Measurements from ENCODE around the gene SRD5A1. TPM values are rescaled to one million over a fixed set of nuclear protein-coding genes. Genes with fewer than 3 reads are reported as not detected.
A peak's percentile ranks its signal among the peaks of the same experiment; 100 is the strongest.

The SRD5A1 gene
- total RNA-seq, 1 experiment from 2014 or later, result 24.7 TPM

GRCh38 chr5:6682239-6682638 lies 49.0 kb downstream of the SRD5A1 start:
- Histone ChIP-seq H3K4me2 (ENCODE audit: low read length) (no peak overlapping the region), H3K27ac (ENCODE audit: low read depth, low read length) (no peak overlapping the region), H3K4me1 (ENCODE audit: control insufficient read depth in 1 of 2, insufficient read depth in 2 of 2, low read length in 2 of 2) (no peaks in the 10 kb centered on the region), H3K9me2 (ENCODE audit: insufficient read depth) (no peaks in the 10 kb centered on the region), H3K9ac (ENCODE audit: low read length) (no peak overlapping the region), H3K4me3 (replicated peaks in 1 of 2; ENCODE audit: low read depth in 1 of 2, low read length in 2 of 2) (no peak overlapping the region), H2AFZ (ENCODE audit: low read depth, low read length, poor library complexity, severe bottlenecking) (no peak overlapping the region), H4K20me1 (ENCODE audit: insufficient read depth) (no peaks in the 10 kb centered on the region), H3K27me3 (ENCODE audit: insufficient read depth, low read length) (peaks cover 19% of the 10 kb centered on the region; the same call in 1 of the 2 replicates), H3K79me2 (ENCODE audit: insufficient read depth, low read length) (no peaks in the 10 kb centered on the region), H3K36me3 (ENCODE audit: control insufficient read depth in 1 of 2, insufficient read depth in 2 of 2, low read length in 2 of 2) (no peaks in the 10 kb centered on the region), H3K9me3 (ENCODE audit: control insufficient read depth in 1 of 2, insufficient read depth in 1 of 2, low read depth in 1 of 2, low read length in 2 of 2) (no peaks in the 10 kb centered on the region)
- ChIA-PET CTCF (no interaction called here), POLR2A (no interaction called here), RAD21 (ENCODE audit: low non-redundant PET in 1 of 2, low total read pairs in 2 of 2, uncharacterized antibody in 2 of 2, unreplicated experiment in 2 of 2) (no interaction called here)
- TF ChIP-seq EZH2phosphoT487 (IDR thresholded peaks at IDR 0.05; ENCODE audit: borderline replicate concordance) (no peak), SRF (IDR thresholded peaks at IDR 0.05; ENCODE audit: low read depth) (no peak), JUND (IDR thresholded peaks at IDR 0.05) (no peak), YY1 (IDR thresholded peaks at IDR 0.05; ENCODE audit: extremely low read depth, insufficient replicate concordance, low read depth, low read length) (no peak), POLR2AphosphoS5 (IDR thresholded peaks at IDR 0.05; ENCODE audit: low read depth, low read length) (no peak), SP1 (IDR thresholded peaks at IDR 0.05; ENCODE audit: low read depth) (no peak), RAD21 (IDR thresholded peaks at IDR 0.05; ENCODE audit: low read depth) (no peak), CBX3 (IDR thresholded peaks at IDR 0.05; ENCODE audit: low read depth) (no peak), ATF3 (IDR thresholded peaks at IDR 0.05) (no peak), SIN3A (IDR thresholded peaks at IDR 0.05; ENCODE audit: low read depth) (no peak), EZH2 (IDR thresholded peaks at IDR 0.05) (no peak)
- TF ChIP-seq, protein P1, sequence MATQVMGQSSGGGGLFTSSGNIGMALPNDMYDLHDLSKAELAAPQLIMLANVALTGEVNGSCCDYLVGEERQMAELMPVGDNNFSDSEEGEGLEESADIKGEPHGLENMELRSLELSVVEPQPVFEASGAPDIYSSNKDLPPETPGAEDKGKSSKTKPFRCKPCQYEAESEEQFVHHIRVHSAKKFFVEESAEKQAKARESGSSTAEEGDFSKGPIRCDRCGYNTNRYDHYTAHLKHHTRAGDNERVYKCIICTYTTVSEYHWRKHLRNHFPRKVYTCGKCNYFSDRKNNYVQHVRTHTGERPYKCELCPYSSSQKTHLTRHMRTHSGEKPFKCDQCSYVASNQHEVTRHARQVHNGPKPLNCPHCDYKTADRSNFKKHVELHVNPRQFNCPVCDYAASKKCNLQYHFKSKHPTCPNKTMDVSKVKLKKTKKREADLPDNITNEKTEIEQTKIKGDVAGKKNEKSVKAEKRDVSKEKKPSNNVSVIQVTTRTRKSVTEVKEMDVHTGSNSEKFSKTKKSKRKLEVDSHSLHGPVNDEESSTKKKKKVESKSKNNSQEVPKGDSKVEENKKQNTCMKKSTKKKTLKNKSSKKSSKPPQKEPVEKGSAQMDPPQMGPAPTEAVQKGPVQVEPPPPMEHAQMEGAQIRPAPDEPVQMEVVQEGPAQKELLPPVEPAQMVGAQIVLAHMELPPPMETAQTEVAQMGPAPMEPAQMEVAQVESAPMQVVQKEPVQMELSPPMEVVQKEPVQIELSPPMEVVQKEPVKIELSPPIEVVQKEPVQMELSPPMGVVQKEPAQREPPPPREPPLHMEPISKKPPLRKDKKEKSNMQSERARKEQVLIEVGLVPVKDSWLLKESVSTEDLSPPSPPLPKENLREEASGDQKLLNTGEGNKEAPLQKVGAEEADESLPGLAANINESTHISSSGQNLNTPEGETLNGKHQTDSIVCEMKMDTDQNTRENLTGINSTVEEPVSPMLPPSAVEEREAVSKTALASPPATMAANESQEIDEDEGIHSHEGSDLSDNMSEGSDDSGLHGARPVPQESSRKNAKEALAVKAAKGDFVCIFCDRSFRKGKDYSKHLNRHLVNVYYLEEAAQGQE (IDR thresholded peaks at IDR 0.05; ENCODE audit: low read depth), result no peak
- BruUV-seq (replicated peaks), result no TSS peak
- no peak for DNase-seq (ENCODE audit: low read depth, low spot score)
- intact Hi-C loops (cut with micrococcal nuclease), result no loop called here
- ATAC-seq, result peak; percentile 73

All from HCT116 (cell line).